Measurements from ENCODE around the gene ACTA2. TPM values are rescaled to one million over a fixed set of nuclear protein-coding genes. Genes with fewer than 3 reads are reported as not detected.

The ACTA2 gene
- total RNA-seq, 1 experiment from 2014 or later = 2.4 TPM

DNA sequence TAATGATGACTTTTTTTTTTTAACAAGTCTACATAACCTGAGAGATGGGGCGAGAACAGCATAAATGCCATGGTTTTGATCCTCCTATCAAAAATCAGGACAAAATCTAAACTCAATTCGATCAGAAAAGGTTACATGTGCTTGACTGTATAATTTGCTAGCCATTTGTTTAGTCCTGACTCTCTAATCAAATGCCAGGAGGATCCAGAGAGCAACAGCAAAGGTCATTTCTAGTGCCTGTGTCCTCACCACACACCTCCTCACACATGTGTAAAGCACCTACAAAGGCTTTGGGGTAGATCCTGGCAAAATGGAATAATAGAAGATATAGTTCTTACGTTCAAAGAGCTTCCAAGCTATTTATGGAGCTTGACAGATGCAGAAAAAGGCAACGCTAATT, 27.0 kb upstream of the ACTA2 start:
- H3K27ac Mint-ChIP-seq = no peak overlapping the region
- TF ChIP-seq, protein P1, sequence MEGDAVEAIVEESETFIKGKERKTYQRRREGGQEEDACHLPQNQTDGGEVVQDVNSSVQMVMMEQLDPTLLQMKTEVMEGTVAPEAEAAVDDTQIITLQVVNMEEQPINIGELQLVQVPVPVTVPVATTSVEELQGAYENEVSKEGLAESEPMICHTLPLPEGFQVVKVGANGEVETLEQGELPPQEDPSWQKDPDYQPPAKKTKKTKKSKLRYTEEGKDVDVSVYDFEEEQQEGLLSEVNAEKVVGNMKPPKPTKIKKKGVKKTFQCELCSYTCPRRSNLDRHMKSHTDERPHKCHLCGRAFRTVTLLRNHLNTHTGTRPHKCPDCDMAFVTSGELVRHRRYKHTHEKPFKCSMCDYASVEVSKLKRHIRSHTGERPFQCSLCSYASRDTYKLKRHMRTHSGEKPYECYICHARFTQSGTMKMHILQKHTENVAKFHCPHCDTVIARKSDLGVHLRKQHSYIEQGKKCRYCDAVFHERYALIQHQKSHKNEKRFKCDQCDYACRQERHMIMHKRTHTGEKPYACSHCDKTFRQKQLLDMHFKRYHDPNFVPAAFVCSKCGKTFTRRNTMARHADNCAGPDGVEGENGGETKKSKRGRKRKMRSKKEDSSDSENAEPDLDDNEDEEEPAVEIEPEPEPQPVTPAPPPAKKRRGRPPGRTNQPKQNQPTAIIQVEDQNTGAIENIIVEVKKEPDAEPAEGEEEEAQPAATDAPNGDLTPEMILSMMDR (conservative IDR thresholded peaks at IDR 0.05) = no peak
- Histone ChIP-seq H3K79me2 (ENCODE audit: insufficient read depth, low read length) (no peaks in the 10 kb centered on the region), H3K23me2 (ENCODE audit: insufficient read length, low read depth, low read length, poor library complexity, severe bottlenecking) (no peaks in the 10 kb centered on the region), H2BK20ac (ENCODE audit: low read depth, low read length, poor library complexity, severe bottlenecking) (no peak overlapping the region), H2BK5ac (ENCODE audit: insufficient read length, low read length) (no peak overlapping the region), H3K9me3 (ENCODE audit: control insufficient read depth, low read depth, low read length) (no peaks in the 10 kb centered on the region), H3K27me3 (ENCODE audit: insufficient read depth, low read length) (no peaks in the 10 kb centered on the region), H3K14ac (ENCODE audit: insufficient read depth, low read length) (no peak overlapping the region), H3K56ac (ENCODE audit: insufficient read length, low read depth, low read length) (no peak overlapping the region), H3K4me1 (ENCODE audit: insufficient read depth, low read length) (no peaks in the 10 kb centered on the region), H4K91ac (ENCODE audit: insufficient read length, low read depth, low read length) (no peak overlapping the region), H4K20me1 (ENCODE audit: control insufficient read depth, insufficient read depth, insufficient read length) (no peaks in the 10 kb centered on the region), H4K8ac (replicated peaks; ENCODE audit: insufficient read length, low read depth, low read length) (no peak overlapping the region), H3K4me2 (ENCODE audit: insufficient read depth, insufficient read length, low read length) (no peak overlapping the region), H2BK15ac (ENCODE audit: low read depth, low read length) (no peak overlapping the region), H3K18ac (ENCODE audit: insufficient read length, low read depth, low read length) (no peak overlapping the region), H3K27ac (ENCODE audit: insufficient read length, low read depth, low read length) (no peak overlapping the region), H2AFZ (ENCODE audit: low read length) (no peak overlapping the region), H3K79me1 (ENCODE audit: insufficient read depth, low read depth, low read length, poor library complexity, severe bottlenecking) (no peaks in the 10 kb centered on the region), H2BK12ac (ENCODE audit: insufficient read length, low read depth, low read length) (no peak overlapping the region), H3K9ac (ENCODE audit: extremely low read depth, insufficient read length, low read length) (no peak overlapping the region), H4K5ac (ENCODE audit: insufficient read length, low read depth, low read length) (no peak overlapping the region), H3K23ac (ENCODE audit: insufficient read length, low read depth, low read length) (no peak overlapping the region), H3K4ac (ENCODE audit: low read depth, low read length) (no peak overlapping the region), H2AK5ac (ENCODE audit: insufficient read length, low read length) (no peak overlapping the region), H2BK120ac (ENCODE audit: low read depth, low read length, poor library complexity, severe bottlenecking) (no peak overlapping the region), H3T11ph (ENCODE audit: low read length) (no peak overlapping the region)
- no peaks in the 10 kb centered on the region for H3K36me3 Mint-ChIP-seq (ENCODE audit: insufficient read depth in 1 of 3, low read depth in 3 of 3)
- WGBS (ENCODE audit: extremely low coverage, insufficient read length, low lambda C conversion rate) = no CpG with 5 or more reads among the region's 4 CpGs
- H3K4me3 Mint-ChIP-seq = no peak overlapping the region
- no peak for DNase-seq
- no peaks in the 10 kb centered on the region for H3K9me3 Mint-ChIP-seq
- peaks cover 5% of the 10 kb centered on the region in 2 experiments for H3K4me1 Mint-ChIP-seq
- no peaks in the 10 kb centered on the region for H3K27me3 Mint-ChIP-seq (ENCODE audit: low read depth)
